NCI-H524 treated with DMSO at 0.1 percent for 48 hours (cell line): Measurements from ENCODE around the gene CTRB2.
A peak's percentile ranks its signal among the peaks of the same experiment; 100 is the strongest.

Source experiments
- DNase-seq: peaks from one replicate; lab custom pipeline; 2025; lab: John Stamatoyannopoulos, UW

The CTRB2 gene

GRCh38 chr16:75206749-75207451 lies at the start of gene CTRB2:
CTRB2 (minus strand) TSS chr16:75207161; CDS start chr16:75207141, 20 bp downstream.
- DNase-seq, result no peak

- no peak for DNase-seq
These were observed 49.2 kb upstream of the CTRB2 start for GRCh38 chr16:75256059-75256571.

GRCh38 chr16:75254359-75254837 lies 47.4 kb upstream of the CTRB2 start:
- DNase-seq, result no peak

GRCh38 chr16:75252946-75253911 lies 46.3 kb upstream of the CTRB2 start:
- DNase-seq, result no peak

DNA sequence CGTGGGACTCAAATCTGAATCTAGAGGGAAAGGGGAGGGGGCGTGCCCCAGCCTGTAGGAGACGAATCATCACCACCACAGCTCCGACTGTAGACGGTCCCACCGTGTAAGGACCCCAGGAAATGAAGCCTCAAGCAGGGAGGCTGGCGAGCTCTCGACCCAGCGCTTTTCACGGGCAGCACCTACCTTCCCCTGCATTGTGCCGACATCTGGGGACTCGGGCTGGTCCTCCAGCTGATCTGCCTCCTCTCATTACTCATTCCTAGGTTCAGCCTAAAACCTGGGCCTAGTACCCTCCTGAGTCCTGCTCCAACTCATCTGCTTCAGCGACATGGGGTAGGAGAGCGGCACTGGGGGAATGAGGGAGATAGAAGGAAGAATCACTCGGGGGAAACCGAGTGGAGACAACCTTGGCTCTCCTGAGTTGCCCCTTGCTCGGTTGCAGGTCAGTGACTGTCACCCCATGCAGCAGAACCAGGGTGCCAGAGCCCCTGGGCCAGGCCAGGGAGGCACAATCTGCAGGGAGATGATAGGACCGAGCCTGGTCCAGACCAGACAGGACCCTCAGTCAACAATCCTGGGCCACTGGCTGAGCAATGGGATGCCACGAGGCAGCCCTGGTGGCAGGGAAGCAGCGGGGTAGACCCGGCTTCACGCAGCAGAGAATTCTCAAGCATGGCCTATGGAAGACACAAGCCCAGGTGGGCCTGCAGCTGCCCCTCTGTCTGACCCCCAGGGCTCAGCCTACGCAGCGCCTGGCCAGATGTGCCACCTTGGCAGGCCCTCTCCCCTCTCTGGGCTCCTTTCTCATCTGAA lies 45.3 kb upstream of the CTRB2 start:
- no peak for DNase-seq

- DNase-seq, result peak; percentile 23
These were observed 44.5 kb upstream of the CTRB2 start, which contains the start of gene BCAR1 for GRCh38 chr16:75251280-75252048. BCAR1 (minus strand) TSS chr16:75251624; CDS start chr16:75251482, 142 bp downstream.

GRCh38 chr16:75250809-75251279 lies 43.9 kb upstream of the CTRB2 start:
- no peak for DNase-seq

DNA sequence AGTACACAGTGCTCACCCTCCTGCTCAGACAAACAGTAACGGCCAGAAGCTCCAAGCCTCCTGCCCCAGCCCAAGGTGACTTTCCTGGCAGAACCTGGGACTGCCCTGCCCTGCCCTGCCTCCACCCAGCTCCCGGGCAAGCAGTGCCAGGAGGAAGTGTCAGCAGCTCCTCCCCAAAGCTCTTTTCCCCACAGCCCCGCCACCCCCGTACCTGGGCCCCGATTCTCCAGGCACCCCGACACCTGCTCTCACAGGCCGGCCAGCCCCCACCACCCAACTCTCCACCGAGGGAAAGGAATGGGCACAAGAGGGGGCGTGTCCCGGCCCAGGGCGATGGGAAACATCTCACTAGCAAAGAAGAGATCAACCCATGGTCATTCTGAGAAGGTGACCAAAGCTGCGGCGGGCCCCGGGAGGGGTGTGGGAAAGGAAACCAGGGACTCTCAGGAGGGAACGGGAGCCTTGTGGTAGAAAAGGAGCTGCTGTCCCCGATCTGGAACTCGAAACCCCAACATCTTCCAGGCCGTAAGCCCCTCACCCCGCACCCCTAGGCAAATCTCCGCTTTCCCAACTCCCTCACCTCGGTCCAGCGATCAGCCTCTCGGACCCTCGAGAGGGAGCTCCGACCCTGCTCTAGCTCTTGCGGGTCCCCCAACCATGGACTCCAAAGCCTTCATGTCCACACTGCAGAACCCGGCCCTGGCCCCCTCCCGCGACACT lies 43.3 kb upstream of the CTRB2 start:
- DNase-seq, result no peak

GRCh38 chr16:75249441-75249840 lies 42.5 kb upstream of the CTRB2 start:
- DNase-seq, result no peak

DNA sequence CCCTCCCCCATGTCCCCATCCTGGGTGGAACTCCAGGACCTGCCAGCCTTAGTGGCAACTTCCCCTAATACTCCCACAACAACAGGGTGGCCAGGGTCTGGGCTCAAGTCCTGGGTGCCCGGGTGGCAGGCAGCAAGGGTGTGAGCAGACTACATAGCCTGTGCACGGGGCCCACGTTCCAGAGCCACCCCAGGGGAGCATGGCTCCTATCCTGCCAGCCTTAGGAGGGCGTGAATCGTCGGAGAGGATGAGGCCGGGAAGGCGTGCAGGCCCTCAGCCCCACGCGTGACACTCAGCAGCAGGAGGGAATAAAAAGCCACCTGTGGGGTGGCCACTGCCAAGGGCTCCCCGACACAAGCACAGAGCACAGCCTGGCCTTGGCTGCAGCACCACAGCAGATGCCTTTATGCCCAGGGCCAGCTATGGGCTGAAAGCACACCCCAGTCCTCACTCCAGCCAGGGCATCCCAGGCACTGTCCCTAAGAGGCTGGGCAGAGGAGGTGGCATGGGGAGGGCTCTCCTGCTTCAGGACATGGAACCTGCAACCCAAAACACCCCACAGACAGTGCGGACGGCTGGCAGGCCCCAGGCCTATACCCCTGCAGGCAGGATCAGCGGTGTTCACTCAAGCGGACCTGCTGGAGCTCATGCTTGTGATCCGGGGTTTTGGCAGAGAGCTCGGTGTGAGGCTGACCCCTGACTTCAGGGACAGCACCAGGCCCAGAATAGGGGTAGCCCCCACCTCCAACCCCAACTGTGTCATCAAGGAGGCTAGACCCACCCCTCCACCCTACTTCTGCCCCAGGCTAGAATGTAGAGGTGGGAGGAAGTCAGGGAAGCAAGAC lies 41.8 kb upstream of the CTRB2 start:
- no peak for DNase-seq

DNA sequence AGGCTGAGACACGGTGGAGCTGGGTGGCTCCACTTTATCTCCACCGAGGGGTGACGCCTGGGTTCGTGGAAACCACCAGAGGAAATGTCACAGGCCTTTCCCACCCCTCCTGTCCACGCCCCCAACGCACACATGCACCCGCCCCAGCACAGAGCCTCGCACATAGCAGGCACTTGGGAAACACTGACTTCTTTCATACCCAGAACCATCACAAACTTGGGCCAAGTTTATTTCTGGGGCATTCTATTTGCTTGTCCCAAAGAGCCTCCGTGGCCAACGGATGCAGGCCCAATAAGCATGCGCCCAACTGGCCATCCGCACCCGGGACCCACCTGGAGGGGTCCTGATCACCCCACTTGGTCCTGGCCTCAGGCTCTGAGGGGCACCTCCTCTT lies 41.2 kb upstream of the CTRB2 start:
- DNase-seq, result no peak

- DNase-seq, result no peak
These were observed 40.3 kb upstream of the CTRB2 start for GRCh38 chr16:75247249-75247648.

- DNase-seq, result no peak
These were observed 39.7 kb upstream of the CTRB2 start for GRCh38 chr16:75246504-75247205.

DNA sequence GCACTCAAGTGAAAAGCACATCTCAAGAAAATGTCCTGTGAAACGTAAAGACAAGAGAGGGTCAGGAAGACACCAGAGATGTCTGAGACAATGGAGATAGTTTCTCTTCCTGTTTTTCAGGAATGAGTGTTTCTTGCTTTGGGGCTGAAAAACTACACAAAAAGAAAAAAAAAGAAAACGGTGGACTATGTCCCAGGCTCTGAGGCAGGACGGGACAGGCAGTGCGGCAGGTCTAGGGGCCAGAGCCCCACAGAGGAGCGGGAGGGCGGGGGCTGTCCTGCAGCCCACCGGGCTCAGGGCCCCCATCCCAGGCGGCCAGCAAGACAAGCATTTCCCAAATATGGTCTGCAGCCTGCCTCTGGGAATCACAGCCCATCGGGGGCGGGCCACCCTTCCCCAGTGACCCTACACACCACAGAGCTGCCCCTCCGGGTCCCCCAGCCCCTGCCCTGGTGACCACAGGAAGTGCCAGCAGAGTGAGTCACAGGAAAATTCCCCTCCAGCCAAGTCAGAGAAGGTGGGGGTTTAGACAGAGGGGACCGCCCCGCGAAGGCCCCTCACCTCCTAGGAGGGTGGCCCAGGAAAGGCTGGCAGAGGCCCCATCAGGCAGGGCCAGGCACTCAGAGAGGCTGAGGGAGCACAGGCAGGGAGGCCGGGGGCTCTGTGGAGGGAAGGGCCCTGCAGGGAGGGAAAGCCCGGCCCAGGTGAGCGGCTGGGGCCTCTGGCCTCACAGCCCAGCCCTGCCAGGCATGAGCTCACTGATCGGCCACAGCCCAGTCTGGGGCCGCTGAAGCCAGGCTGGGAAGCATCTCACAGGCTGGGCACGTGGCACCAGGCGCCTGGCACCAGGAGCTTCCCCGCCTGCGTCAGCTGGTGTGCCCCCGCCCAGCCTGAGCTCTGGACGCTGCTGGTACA lies 38.1 kb upstream of the CTRB2 start:
- no peak for DNase-seq

GRCh38 chr16:75244225-75244809 lies 37.4 kb upstream of the CTRB2 start:
- no peak for DNase-seq

- DNase-seq, result no peak
These were observed 36.8 kb upstream of the CTRB2 start for GRCh38 chr16:75243667-75244224.
